Keratinocyte (primary cell): ENCODE results near the gene PCDH1. TPM values are rescaled to one million over a fixed set of nuclear protein-coding genes. Genes with fewer than 3 reads are reported as not detected.

Experiments used
- DNase-seq: peaks from one replicate; pipeline ENCODE4 v3.0.0-alpha.2; 2011; ENCODE audit warnings: low read depth, missing footprints, low spot score
- FAIRE-seq: peaks from 2 replicates; lab custom pipeline; 2011; peaks lifted over from hg19 to GRCh38; lab: Jason Lieb, UNC
- H2AFZ ChIP-seq: 2 replicates; pipeline ENCODE4 v1.6.0; 2012; ENCODE audit warnings: low read length, control low read depth, inconsistent platforms; ENCODE audit not compliant: control insufficient read depth
- H3K27ac ChIP-seq: 2 replicates; pipeline ENCODE4 v1.5.1; 2011; ENCODE audit warnings: low read length; ENCODE audit not compliant: control insufficient read depth, insufficient read depth
- H3K27me3 ChIP-seq: 3 replicates; pipeline ENCODE4 v1.6.0; 2011; ENCODE audit warnings: low read length; ENCODE audit not compliant: control insufficient read depth, insufficient read depth; ENCODE audit errors: extremely low read depth
- H3K36me3 ChIP-seq, 2 experiments: 2 replicates in 1 of 2; 3 replicates in 1 of 2; pipeline ENCODE4 v1.5.1; 2011; ENCODE audit warnings: low read length in 2 of 2, mild to moderate bottlenecking in 1 of 2; ENCODE audit not compliant: control insufficient read depth in 2 of 2, insufficient read depth in 2 of 2; ENCODE audit errors: extremely low read depth in 1 of 2
- H3K4me1 ChIP-seq: 3 replicates; pipeline ENCODE4 v1.5.1; 2011; ENCODE audit warnings: low read length; ENCODE audit not compliant: control insufficient read depth, insufficient read depth; ENCODE audit errors: extremely low read depth
- H3K4me2 ChIP-seq: 3 replicates; pipeline ENCODE4 v1.6.0; 2011; ENCODE audit warnings: low read depth, low read length; ENCODE audit not compliant: control insufficient read depth, insufficient read depth; ENCODE audit errors: extremely low read depth
- H3K4me3 ChIP-seq, 3 experiments: fragments of 200-600 bp in 1 of 3; sonication (generic) in 1 of 3; 2 replicates in 2 of 3; 3 replicates in 1 of 3; pipeline ENCODE4 v1.5.1; 2011 to 2016; ENCODE audit warnings: low read length in 3 of 3, mild to moderate bottlenecking in 3 of 3, control low read depth in 2 of 3, inconsistent platforms in 1 of 3, low read depth in 1 of 3, mixed read lengths in 1 of 3, mixed run types in 1 of 3, moderate library complexity in 1 of 3; ENCODE audit not compliant: control insufficient read depth in 2 of 3, insufficient read depth in 2 of 3; ENCODE audit errors: extremely low read depth in 1 of 3
- H3K79me2 ChIP-seq: 2 replicates; pipeline ENCODE4 v1.6.0; 2012; ENCODE audit warnings: low read length; ENCODE audit not compliant: control insufficient read depth, insufficient read depth
- H3K9ac ChIP-seq: 3 replicates; pipeline ENCODE4 v1.6.0; 2011; ENCODE audit warnings: low read length; ENCODE audit not compliant: control insufficient read depth, insufficient read depth; ENCODE audit errors: extremely low read depth
- H3K9me1 ChIP-seq: 3 replicates; pipeline ENCODE4 v1.6.0; 2011; ENCODE audit warnings: low read length; ENCODE audit not compliant: control insufficient read depth, insufficient read depth; ENCODE audit errors: extremely low read depth
- H3K9me3 ChIP-seq: 2 replicates; pipeline ENCODE4 v1.5.1; 2012; ENCODE audit warnings: low read depth, low read length; ENCODE audit not compliant: control insufficient read depth
- H4K20me1 ChIP-seq: 3 replicates; pipeline ENCODE4 v1.6.0; 2011; ENCODE audit warnings: low read length; ENCODE audit not compliant: control insufficient read depth, insufficient read depth; ENCODE audit errors: extremely low read depth
- CTCF ChIP-seq, 3 experiments: IDR thresholded peaks in 1 of 3; conservative IDR thresholded peaks in 1 of 3; optimal IDR thresholded peaks in 1 of 3; 2 replicates in 2 of 3; 3 replicates in 1 of 3; pipeline versions ENCODE3 to v1.5.1; 2011; ENCODE audit warnings: low read length in 3 of 3, mild to moderate bottlenecking in 3 of 3, moderate library complexity in 2 of 3, control low read depth in 1 of 3, inconsistent platforms in 1 of 3; ENCODE audit not compliant: insufficient read depth in 2 of 3; ENCODE audit errors: extremely low read depth in 1 of 3
- EZH2 ChIP-seq: IDR thresholded peaks from one replicate; pipeline ENCODE4 v1.6.1; 2012; ENCODE audit warnings: inconsistent platforms, mild to moderate bottlenecking, low read length, moderate library complexity
- dilution Hi-C: fragments of 300-500 bp; cut with MboI; formaldehyde crosslinking; loops from one replicate; pipeline ENCODE4 v1.7.0; 2020; ENCODE audit warnings: low sequenced_read_pairs; ENCODE audit not compliant: extremely low pct_ligation_motif_present
- polyA plus RNA-seq, 5 experiments: library from polyadenylated mRNA; depleted of rRNA in 3 of 5; stranded (reverse) in 3 of 5; stranded (forward) in 1 of 5; unstranded in 1 of 5; fragments of >200 nt; gene quantifications; 1 replicate in 1 of 5; 2 replicates in 3 of 5; 3 replicates in 1 of 5; pipeline versions ENCODE4 v1.2.1 to v1.2.3, GENCODE V29; 2011 to 2012; ENCODE audit warnings: missing spikeins in 2 of 5, low read depth in 1 of 5, low replicate concordance in 1 of 5

The PCDH1 gene
- polyA plus RNA-seq, 1 donor (not counting 4 experiments of a cell fraction or from before 2014, with no cell fraction given) = 10.0 TPM

- no peak for FAIRE-seq
- peaks cover 77% of the 10 kb centered on the region for H3K27me3 ChIP-seq
Observed at GRCh38 chr5:141807329-141807728, 70.9 kb downstream of the PCDH1 start.

GRCh38 chr5:141806626-141807025 lies 71.6 kb downstream of the PCDH1 start:
- FAIRE-seq = no peak
- Histone ChIP-seq H3K27ac (no peak overlapping the region), H3K4me2 (no peak overlapping the region), H3K79me2 (no peaks in the 10 kb centered on the region), H2AFZ (no peak overlapping the region), H3K36me3 (no peaks in the 10 kb centered on the region), H3K9ac (no peak overlapping the region), H3K4me1 (no peaks in the 10 kb centered on the region), H3K9me3 (no peaks in the 10 kb centered on the region), H3K27me3 (peaks cover 71% of the 10 kb centered on the region), H4K20me1 (no peaks in the 10 kb centered on the region), H3K4me3 (no peak overlapping the region), H3K9me1 (no peaks in the 10 kb centered on the region)
- no peak for TF ChIP-seq CTCF (optimal IDR thresholded peaks at IDR 0.05 in 1 of 3, IDR thresholded peaks at IDR 0.05 in 1 of 3, conservative IDR thresholded peaks at IDR 0.05 in 1 of 3; ENCODE audit: extremely low read depth in 1 of 3, insufficient read depth in 2 of 3, low read length in 3 of 3)
- TF ChIP-seq EZH2 = no peak
- DNase-seq = no peak
- dilution Hi-C loops = no loop called here

More at GRCh38 chr5:141807329-141807728, 70.9 kb downstream of the PCDH1 start:
- DNase-seq = no peak
- no peak overlapping the region for H3K4me3 ChIP-seq
- H3K9me3 ChIP-seq = no peaks in the 10 kb centered on the region
- H3K36me3 ChIP-seq = no peaks in the 10 kb centered on the region
- H3K4me1 ChIP-seq = no peaks in the 10 kb centered on the region
- TF ChIP-seq EZH2 = no peak
- no peak for TF ChIP-seq CTCF (optimal IDR thresholded peaks at IDR 0.05 in 1 of 3, IDR thresholded peaks at IDR 0.05 in 1 of 3, conservative IDR thresholded peaks at IDR 0.05 in 1 of 3; ENCODE audit: extremely low read depth in 1 of 3, insufficient read depth in 2 of 3, low read length in 3 of 3)
- no peak overlapping the region for H2AFZ ChIP-seq
- no peak overlapping the region for H3K9ac ChIP-seq
- H3K79me2 ChIP-seq = no peaks in the 10 kb centered on the region
- dilution Hi-C loops = no loop called here
- H3K4me2 ChIP-seq = no peak overlapping the region
- H3K9me1 ChIP-seq = no peaks in the 10 kb centered on the region
- no peak overlapping the region for H3K27ac ChIP-seq
- no peaks in the 10 kb centered on the region for H4K20me1 ChIP-seq
